Type B pancreatic cell (in vitro differentiated cells): ENCODE data around the gene IGDCC3. TPM values are rescaled to one million over a fixed set of nuclear protein-coding genes. Genes with fewer than 3 reads are reported as not detected.

Experiments
- DNase-seq: peaks from one replicate; pipeline ENCODE4 v3.0.0; 2021; ENCODE audit warnings: mixed read lengths; ENCODE audit not compliant: unreplicated experiment; ENCODE audit errors: extremely low spot score
- H3K27ac Mint-ChIP-seq: 2 replicates; pipeline ENCODE4 v1.8.0; 2021; ENCODE audit warnings: mild to moderate bottlenecking, mixed read lengths
- H3K27me3 Mint-ChIP-seq: 2 replicates; pipeline ENCODE4 v1.8.0; 2021; ENCODE audit warnings: mixed read lengths
- H3K36me3 Mint-ChIP-seq: 2 replicates; pipeline ENCODE4 v1.8.0; 2021; ENCODE audit warnings: mixed read lengths
- H3K4me1 Mint-ChIP-seq: one replicate; pipeline ENCODE4 v1.8.0; 2021; ENCODE audit warnings: mixed read lengths; ENCODE audit not compliant: unreplicated experiment
- H3K4me3 Mint-ChIP-seq: 2 replicates; pipeline ENCODE4 v1.8.0; 2021; ENCODE audit warnings: mild to moderate bottlenecking, mixed read lengths
- H3K9me3 Mint-ChIP-seq: 2 replicates; pipeline ENCODE4 v1.8.0; 2021; ENCODE audit warnings: mixed read lengths
- CTCF ChIP-seq: fragments of 200-600 bp; sonication (generic); conservative IDR thresholded peaks from 2 replicates; pipeline ENCODE4 v1.5.0; 2021; ENCODE audit warnings: antibody characterized with exemption, mild to moderate bottlenecking
- total RNA-seq: library from RNA; stranded (reverse); gene quantifications from 2 replicates; pipeline ENCODE4 v1.2.1, GENCODE V29; 2021; ENCODE audit warnings: low replicate concordance

IGDCC3 gene
- total RNA-seq, 1 donor from 2014 or later = 169 TPM

GRCh38 chr15:65389226-65389625, 11.4 kb upstream of the IGDCC3 start:
- no peak for TF ChIP-seq CTCF
- H3K27me3 Mint-ChIP-seq = peaks cover 9% of the 10 kb centered on the region
- no peak for DNase-seq
- H3K36me3 Mint-ChIP-seq = no peaks in the 10 kb centered on the region
- no peaks in the 10 kb centered on the region for H3K9me3 Mint-ChIP-seq
- peaks cover 7% of the 10 kb centered on the region for H3K4me1 Mint-ChIP-seq
- H3K4me3 Mint-ChIP-seq = no peak overlapping the region
- no peak overlapping the region for H3K27ac Mint-ChIP-seq

GRCh38 chr15:65388306-65389080, 10.7 kb upstream of the IGDCC3 start:
- no peak overlapping the region for H3K27ac Mint-ChIP-seq
- peaks cover 8% of the 10 kb centered on the region for H3K4me1 Mint-ChIP-seq
- peaks cover 8% of the 10 kb centered on the region for H3K27me3 Mint-ChIP-seq
- DNase-seq = no peak
- H3K9me3 Mint-ChIP-seq = no peaks in the 10 kb centered on the region
- H3K4me3 Mint-ChIP-seq = no peak overlapping the region
- H3K36me3 Mint-ChIP-seq = no peaks in the 10 kb centered on the region
- no peak for TF ChIP-seq CTCF

DNA sequence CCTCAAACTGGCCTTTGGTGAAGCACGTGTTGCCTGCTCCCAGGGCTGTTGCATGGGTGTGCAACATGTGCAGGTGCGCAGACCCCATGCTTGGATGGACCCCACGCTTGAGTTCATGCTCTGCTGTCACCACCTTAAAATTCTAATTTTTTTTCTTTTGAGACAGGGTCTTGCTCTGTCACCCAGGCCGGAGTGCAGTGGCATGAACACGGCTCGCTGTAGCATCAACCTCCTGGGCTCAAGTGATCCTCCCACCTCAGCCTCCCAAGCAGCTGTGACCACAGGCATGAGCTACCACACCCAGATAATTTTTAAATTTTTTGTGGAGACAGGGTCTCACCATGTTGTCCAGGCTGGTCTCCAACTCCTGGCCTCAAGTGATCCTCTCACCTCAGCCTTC, 9.1 kb upstream of the IGDCC3 start:
- Mint-ChIP-seq H3K9me3 (no peaks in the 10 kb centered on the region), H3K27me3 (peaks cover 11% of the 10 kb centered on the region), H3K4me1 (peaks cover 23% of the 10 kb centered on the region), H3K27ac (no peak overlapping the region), H3K36me3 (no peaks in the 10 kb centered on the region), H3K4me3 (no peak overlapping the region)
- TF ChIP-seq CTCF = no peak
- DNase-seq = no peak

- no peak for DNase-seq
- no peak overlapping the region for H3K27ac Mint-ChIP-seq
- H3K9me3 Mint-ChIP-seq = no peaks in the 10 kb centered on the region
- H3K27me3 Mint-ChIP-seq = peaks cover 8% of the 10 kb centered on the region
- peaks cover 25% of the 10 kb centered on the region for H3K4me1 Mint-ChIP-seq
- H3K36me3 Mint-ChIP-seq = no peaks in the 10 kb centered on the region
- no peak for TF ChIP-seq CTCF
- no peak overlapping the region for H3K4me3 Mint-ChIP-seq
These were observed 8.6 kb upstream of the IGDCC3 start for GRCh38 chr15:65386376-65386775.

GRCh38 chr15:65385870-65386258, 8.1 kb upstream of the IGDCC3 start:
- Mint-ChIP-seq H3K4me1 (peaks cover 25% of the 10 kb centered on the region), H3K27me3 (peaks cover 7% of the 10 kb centered on the region), H3K9me3 (no peaks in the 10 kb centered on the region), H3K36me3 (no peaks in the 10 kb centered on the region), H3K4me3 (no peak overlapping the region), H3K27ac (peak overlapping the region; percentile 34)
- TF ChIP-seq CTCF = no peak
- no peak for DNase-seq
